Skin of body (tissue), 3 donors: ENCODE data around the gene TLR3. TPM values are rescaled to one million over a fixed set of nuclear protein-coding genes. Genes with fewer than 3 reads are reported as not detected.

ENCODE experiments used
- DNase-seq: peaks from one replicate; lab custom pipeline; 2025; lab: John Stamatoyannopoulos, UW
- small RNA-seq: library from RNA; depleted of rRNA; stranded (forward); fragments of <200 nt; gene quantifications from one replicate; pipeline ENCODE3, GENCODE V24; 2014; ENCODE audit warnings: low replicate concordance
- total RNA-seq: library from RNA; depleted of rRNA; stranded (reverse); fragments of >200 nt; gene quantifications from one replicate; pipeline ENCODE4 v1.2.3, GENCODE V29; 2014

Gene TLR3
- total RNA-seq, 1 donor from 2014 or later, result 2.8 TPM

GRCh38 chr4:186104890-186105646 is 36.1 kb downstream of the TLR3 start:
- no peak for DNase-seq

- no peak for DNase-seq
These were observed 36.8 kb downstream of the TLR3 start for GRCh38 chr4:186105647-186106321.

- DNase-seq, result no peak
These were observed 39.0 kb downstream of the TLR3 start for GRCh38 chr4:186107947-186108346.

- no peak for DNase-seq
These were observed 39.4 kb downstream of the TLR3 start for GRCh38 chr4:186108391-186108790.

- no peak for DNase-seq
These were observed 40.3 kb downstream of the TLR3 start for GRCh38 chr4:186109245-186109644.

GRCh38 chr4:186116697-186117096 is 47.7 kb downstream of the TLR3 start:
- DNase-seq, result no peak

GRCh38 chr4:186118582-186118981 is 49.6 kb downstream of the TLR3 start:
- no peak for DNase-seq

GRCh38 chr4:186121057-186121456 is 52.1 kb downstream of the TLR3 start:
- no peak for DNase-seq

- DNase-seq, result no peak
These were observed 59.9 kb downstream of the TLR3 start for GRCh38 chr4:186128842-186129241.

GRCh38 chr4:186131935-186132334 is 63.0 kb downstream of the TLR3 start:
- DNase-seq, result no peak

- no peak for DNase-seq
These were observed 63.8 kb downstream of the TLR3 start for GRCh38 chr4:186132577-186133242.

- DNase-seq, result no peak
These were observed 65.3 kb downstream of the TLR3 start for GRCh38 chr4:186134257-186134656.

- no peak for DNase-seq
These were observed 65.9 kb downstream of the TLR3 start for GRCh38 chr4:186134861-186135260.

- DNase-seq, result no peak
These were observed 68.3 kb downstream of the TLR3 start for GRCh38 chr4:186137196-186137794.

Small RNA genes within 50 kb of the gene (small RNA-seq; reads per million reads assigned to genes)
- gene RF00322 (not detected), gene RNU4-64P (not detected)

Other genes with a start within 250 kb of the TLR3 start
- gene FAM149A, start 35.5 kb downstream of the TLR3 start, total RNA-seq, result 5.3 TPM
- gene CYP4V2, start 122.4 kb downstream of the TLR3 start, total RNA-seq, result 11.6 TPM
- 0.20 TPM for gene KLKB1, start 158.4 kb downstream of the TLR3 start, total RNA-seq
- not detected for gene F11, start 197.0 kb downstream of the TLR3 start, total RNA-seq